M059J (cell line): ENCODE results near the gene RGS5. TPM values are rescaled to one million over a fixed set of nuclear protein-coding genes. Genes with fewer than 3 reads are reported as not detected.
A peak's percentile ranks its signal among the peaks of the same experiment; 100 is the strongest.

Experiments
- DNase-seq: peaks from one replicate; pipeline ENCODE4 v3.0.0-alpha.2; 2012; ENCODE audit warnings: low read depth
- total RNA-seq: library from RNA; depleted of rRNA; stranded (reverse); fragments of >200 nt; shearing (Covaris generic); gene quantifications from 2 replicates; pipeline ENCODE4 v1.2.3, GENCODE V29; 2014

The RGS5 gene
- total RNA-seq, 1 experiment from 2014 or later, result 7.0 TPM

- no peak for DNase-seq
Measured at GRCh38 chr1:163182330-163182949, 20.3 kb downstream of the RGS5 start.

GRCh38 chr1:163178628-163179027 lies 24.1 kb downstream of the RGS5 start:
- no peak for DNase-seq

GRCh38 chr1:163176797-163177196 lies 25.9 kb downstream of the RGS5 start:
- DNase-seq, result no peak

- DNase-seq, result peak; percentile 65
Measured at GRCh38 chr1:163174524-163175437, 27.9 kb downstream of the RGS5 start.

- peak; percentile 46 for DNase-seq
Measured at GRCh38 chr1:163173121-163173520, 29.6 kb downstream of the RGS5 start.

- DNase-seq, result no peak
Measured at GRCh38 chr1:163172596-163172995, 30.1 kb downstream of the RGS5 start.

- peak; percentile 21 for DNase-seq
Measured at GRCh38 chr1:163171826-163172225, 30.9 kb downstream of the RGS5 start.

- peak; percentile 43 for DNase-seq
Measured at GRCh38 chr1:163170975-163171676, 31.6 kb downstream of the RGS5 start.

GRCh38 chr1:163170331-163170730 lies 32.4 kb downstream of the RGS5 start:
- no peak for DNase-seq

GRCh38 chr1:163169553-163169952 lies 33.2 kb downstream of the RGS5 start:
- no peak for DNase-seq

- peak; percentile 99 for DNase-seq
Measured at GRCh38 chr1:163168053-163168452, 34.7 kb downstream of the RGS5 start.

- peak; percentile 71 for DNase-seq
Measured at GRCh38 chr1:163166886-163167555, 35.7 kb downstream of the RGS5 start.

GRCh38 chr1:163165119-163165518 lies 37.6 kb downstream of the RGS5 start:
- DNase-seq, result no peak

- DNase-seq, result peak; percentile 94
Measured at GRCh38 chr1:163163881-163164582, 38.7 kb downstream of the RGS5 start.

GRCh38 chr1:163163163-163163562 lies 39.6 kb downstream of the RGS5 start:
- DNase-seq, result no peak

GRCh38 chr1:163162381-163162914 lies 40.3 kb downstream of the RGS5 start:
- peak; percentile 24 for DNase-seq

GRCh38 chr1:163161841-163162240 lies 40.9 kb downstream of the RGS5 start:
- DNase-seq, result no peak

GRCh38 chr1:163161337-163161736 lies 41.4 kb downstream of the RGS5 start:
- DNase-seq, result no peak

GRCh38 chr1:163155606-163156005 lies 47.1 kb downstream of the RGS5 start:
- DNase-seq, result no peak

GRCh38 chr1:163148911-163149310 lies 53.8 kb downstream of the RGS5 start:
- no peak for DNase-seq

- DNase-seq, result no peak
Measured at GRCh38 chr1:163147019-163147418, 55.7 kb downstream of the RGS5 start.
